SH-SY5Y (cell line): ENCODE results near the gene HPDL.

Experiments
- GATA2 ChIP-seq: IDR thresholded peaks from 2 replicates; pipeline ENCODE4 v1.6.1; 2011; ENCODE audit warnings: mild to moderate bottlenecking, low read depth, low read length
- GATA3 ChIP-seq: IDR thresholded peaks from 2 replicates; pipeline ENCODE4 v1.6.1; 2011; ENCODE audit warnings: low read depth, mild to moderate bottlenecking, low read length, moderate library complexity

Gene HPDL

DNA sequence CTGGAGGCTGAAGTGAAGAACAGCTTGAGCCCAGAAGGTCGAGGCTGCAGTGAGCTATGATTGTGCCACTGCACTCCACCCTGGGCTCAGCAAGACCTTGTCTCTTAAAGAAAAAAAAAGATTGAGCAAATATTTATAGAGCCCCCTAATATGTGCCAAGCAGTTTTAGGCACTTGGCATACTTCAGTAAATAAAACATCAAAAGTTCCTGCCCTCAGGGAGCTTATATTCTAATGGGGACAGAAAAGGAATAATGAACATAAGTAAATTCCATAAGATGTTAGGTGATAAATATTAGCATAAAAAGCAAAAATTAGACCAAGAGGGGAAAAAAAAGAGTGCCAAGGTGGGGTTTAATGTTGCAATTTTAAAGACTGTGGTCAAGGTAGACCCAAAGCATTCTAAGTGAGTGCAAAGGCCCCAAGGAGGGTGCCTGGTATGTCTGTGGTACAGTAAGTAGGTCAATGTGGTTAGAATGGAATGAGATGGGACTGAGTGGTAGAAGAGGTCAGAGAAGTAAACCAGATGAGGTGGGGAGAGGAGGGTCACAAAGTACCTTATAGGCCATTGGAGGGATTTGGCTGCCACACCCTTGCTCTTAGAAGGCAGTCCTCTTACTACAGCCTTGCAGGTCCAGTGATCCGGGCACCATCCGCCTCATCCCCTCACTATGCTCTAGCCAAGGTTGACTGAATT, 11.1 kb downstream of the HPDL start:
- TF ChIP-seq GATA3 (no peak), GATA2 (no peak)

DNA sequence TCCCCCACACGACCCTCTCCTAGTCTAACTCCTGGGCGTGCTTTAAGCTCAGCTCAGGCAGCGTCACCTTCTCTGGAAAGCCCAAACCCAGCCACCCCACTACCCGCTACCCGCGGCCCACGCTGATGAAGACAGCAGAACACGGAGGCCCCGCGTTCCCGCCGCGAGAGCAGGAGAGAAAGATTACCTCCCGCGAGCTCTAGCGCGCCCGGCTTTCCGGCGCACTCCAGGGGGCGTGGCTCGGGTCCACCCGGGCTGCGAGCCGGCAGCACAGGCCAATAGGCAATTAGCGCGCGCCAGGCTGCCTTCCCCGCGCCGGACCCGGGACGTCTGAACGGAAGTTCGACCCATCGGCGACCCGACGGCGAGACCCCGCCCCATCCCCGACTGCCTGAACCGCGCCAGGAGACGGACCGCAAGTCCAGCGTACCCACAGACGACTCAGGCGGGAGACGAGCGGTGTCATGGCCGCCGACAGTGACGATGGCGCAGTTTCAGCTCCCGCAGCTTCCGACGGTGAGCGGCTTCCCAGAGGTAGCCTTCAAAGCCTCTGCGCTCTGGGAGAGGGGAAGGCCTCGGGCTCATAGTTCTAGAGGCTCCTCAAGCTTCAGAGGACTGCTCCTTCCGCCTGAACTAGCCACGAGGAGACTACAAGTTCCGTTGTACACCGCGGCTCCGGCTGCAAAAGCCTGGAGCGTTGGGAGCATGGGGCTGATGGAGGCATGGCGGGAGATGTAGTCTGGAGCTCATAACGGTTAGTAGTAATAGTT, 13.3 kb downstream of the HPDL start, which contains the start of the genes MUTYH and TOE1:
TSS of gene MUTYH (minus strand) at position 652 of the 770 bp plus-strand sequence. CDS start 5,935 bp downstream, outside the sequence.
TSS of gene TOE1 (plus strand) at position 382 of the 770 bp plus-strand sequence. CDS start at position 465, 83 bp downstream.
- no peak for TF ChIP-seq GATA2
- no peak for TF ChIP-seq GATA3

DNA sequence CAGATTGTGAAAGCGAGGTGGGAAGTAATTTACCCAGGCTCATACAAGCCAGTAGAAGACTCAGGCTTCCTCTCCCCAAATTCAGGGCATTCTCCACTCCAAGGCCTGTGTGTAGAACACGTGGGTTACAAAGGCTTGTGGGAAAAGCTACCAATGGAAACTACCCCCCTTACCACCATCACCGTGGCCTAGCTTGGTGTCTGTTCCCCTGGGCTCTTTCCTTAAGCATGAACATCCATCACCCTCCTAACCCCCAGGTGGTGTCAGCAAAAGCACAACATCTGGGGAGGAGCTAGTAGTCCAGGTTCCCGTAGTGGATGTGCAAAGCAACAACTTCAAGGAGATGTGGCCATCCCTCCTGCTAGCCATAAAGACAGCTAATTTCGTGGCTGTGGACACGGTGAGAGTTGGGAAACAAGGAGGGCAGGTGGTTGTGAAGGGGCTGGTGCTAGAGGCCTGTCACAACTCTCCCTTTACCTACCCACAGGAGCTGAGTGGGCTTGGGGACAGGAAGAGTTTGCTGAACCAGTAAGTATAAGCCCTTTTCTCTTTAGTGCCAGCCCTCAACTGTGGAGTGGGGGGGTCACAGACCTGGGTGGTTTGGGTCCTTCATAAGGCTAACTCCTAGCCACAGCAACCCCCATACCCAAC, 14.2 kb downstream of the HPDL start:
- TF ChIP-seq GATA2: no peak
- no peak for TF ChIP-seq GATA3

DNA sequence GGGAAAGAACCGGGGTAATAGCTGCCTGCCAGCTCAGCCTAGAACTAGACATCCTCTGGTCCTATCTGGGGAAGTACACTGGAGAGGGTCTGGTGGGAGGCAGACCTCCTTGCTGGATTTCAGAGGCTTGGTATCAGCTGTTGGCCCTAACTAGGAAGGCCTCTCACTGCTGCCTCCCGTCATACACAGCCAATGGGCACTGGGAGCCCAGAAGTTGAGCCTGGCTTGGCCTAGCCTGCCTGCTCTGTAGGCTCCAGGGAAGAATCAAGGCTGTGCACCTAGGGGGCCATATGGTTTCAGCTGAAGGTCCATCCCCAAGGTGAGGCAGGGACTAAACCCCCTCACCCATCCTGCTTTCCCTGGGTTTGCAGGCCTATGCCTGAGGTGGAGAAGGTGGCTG, 17.8 kb downstream of the HPDL start:
- no peak for TF ChIP-seq GATA3
- TF ChIP-seq GATA2: no peak

DNA sequence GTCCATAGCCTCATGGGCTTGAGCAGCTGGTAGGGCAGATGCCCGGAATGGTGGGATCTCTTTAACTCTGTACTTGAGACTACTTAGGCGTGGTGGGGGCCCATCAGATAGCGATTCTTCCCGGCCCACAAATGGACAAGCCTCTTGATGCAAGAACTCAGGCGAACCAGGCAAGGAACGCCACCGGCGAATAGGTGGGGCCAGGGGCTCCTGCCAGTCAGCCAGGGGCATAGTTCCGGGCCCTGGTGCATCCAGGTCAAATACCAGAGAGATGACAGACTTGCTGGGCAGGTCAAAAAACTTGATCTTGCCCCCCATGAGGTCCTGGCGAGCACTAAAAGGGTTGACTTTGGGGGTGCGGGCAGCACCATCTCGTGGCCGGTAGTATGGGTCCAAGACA, 18.3 kb downstream of the HPDL start:
- TF ChIP-seq GATA2 (no peak), GATA3 (no peak)

DNA sequence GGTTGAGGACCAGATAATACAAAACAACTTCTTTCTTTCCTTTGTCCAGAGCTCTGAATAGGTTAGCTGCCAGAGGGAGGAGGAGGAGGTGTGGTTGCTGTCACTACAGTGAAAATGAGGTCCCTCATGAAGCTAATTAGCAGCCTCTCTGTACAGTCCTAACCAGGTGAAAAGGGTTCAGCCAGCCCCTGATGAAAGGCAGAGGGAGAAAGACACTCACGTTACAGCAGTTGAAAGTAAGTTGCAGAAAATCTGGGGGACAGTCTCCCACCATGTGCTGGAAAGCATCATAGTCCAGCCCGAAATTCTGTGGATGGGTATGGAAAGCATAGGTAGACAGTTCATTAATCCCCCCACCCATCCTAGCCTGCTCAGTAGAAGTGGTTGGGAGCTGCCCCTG, 19.8 kb downstream of the HPDL start:
- TF ChIP-seq GATA3 (no peak), GATA2 (no peak)

DNA sequence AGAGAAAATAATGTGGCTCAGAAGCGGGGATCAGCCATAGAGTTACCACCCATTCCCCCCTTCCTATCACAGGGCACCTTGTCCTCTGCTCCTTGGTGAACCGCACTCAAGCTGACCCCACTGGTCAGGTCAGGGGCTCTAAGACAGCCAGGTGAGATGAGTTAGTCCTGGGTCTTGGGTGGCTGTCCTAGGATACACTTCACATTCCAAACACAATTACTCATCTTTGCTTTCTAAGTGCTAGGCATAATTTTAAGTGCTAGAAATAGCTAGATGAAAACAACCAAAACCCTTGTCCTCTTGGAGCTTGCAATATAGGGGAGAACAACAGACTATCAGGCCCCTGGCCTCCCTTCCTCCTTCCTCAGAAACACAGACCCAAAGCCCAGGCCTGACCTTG, 21.3 kb downstream of the HPDL start:
- no peak for TF ChIP-seq GATA2
- TF ChIP-seq GATA3: no peak

DNA sequence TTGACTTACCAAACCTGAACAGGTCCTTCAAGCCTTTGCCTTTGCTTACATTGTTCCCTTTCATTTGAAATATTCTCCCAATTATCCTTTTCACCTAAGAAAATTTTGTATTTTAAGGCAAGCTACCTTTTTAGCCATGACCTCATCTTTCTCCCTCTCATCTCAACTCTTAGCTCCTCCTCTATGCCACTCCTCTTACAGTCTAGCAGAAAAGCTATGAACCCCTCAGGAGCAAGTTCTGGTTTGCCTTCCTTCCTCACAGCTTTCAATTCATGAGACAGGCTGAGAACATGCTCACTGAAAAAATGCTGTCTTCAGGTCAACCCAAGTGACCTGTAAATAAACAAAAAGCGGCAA, 21.9 kb downstream of the HPDL start:
- TF ChIP-seq GATA2 (no peak), GATA3 (no peak)

DNA sequence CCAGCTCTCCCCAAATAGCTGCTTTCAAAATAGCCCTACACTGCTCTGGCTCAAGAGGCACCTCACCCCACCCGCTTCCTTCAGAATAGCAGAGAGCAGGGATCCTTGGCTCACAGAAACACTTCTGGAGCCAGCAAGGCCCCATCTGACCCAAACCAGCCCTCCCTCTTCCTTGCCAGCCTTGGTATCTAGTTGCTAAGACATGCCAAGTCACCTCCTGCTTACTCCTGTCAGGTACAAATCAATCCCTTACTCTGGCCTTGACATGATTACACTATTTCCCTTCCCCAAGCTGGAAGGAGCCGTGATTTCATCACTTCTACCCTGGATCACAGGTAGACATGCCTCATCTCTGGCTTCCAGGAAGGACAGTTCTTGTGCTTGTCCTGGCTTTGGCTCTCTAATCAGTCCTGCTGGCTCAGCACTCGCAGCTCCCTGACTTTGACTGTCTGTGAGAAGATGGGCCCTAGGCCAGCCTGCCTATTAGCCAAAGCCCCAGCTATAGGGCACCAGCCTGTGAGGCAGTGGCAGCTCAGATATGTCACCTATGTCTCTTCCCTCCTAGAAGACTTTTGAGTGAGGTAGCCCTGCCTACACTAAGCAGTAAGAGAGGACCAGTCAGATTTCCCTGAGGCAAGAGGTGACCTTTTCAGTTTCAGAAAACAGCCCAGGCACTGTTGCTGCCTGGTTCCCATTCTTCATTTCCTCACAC, 22.4 kb downstream of the HPDL start:
- no peak for TF ChIP-seq GATA2
- TF ChIP-seq GATA3: no peak

DNA sequence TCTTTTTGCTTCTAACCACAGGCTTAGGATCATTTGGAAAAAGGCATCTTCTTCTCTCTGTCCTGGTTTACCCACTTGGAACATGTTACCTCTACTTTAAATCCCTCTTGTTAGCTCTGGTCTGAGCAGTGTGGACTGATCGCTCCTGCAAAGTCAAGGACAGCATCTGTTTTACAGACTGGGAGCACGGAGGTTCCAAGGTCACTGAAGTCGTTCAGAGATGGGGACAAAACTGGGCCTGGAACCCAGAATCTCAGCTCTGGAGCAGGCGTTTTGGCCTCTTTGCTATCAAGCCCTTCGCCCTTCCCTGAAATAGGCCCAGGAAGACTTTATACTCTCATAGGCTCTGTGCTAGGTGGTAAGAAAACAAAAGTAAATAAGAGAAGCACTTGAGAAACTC, 24.8 kb downstream of the HPDL start:
- TF ChIP-seq GATA2: no peak
- no peak for TF ChIP-seq GATA3

DNA sequence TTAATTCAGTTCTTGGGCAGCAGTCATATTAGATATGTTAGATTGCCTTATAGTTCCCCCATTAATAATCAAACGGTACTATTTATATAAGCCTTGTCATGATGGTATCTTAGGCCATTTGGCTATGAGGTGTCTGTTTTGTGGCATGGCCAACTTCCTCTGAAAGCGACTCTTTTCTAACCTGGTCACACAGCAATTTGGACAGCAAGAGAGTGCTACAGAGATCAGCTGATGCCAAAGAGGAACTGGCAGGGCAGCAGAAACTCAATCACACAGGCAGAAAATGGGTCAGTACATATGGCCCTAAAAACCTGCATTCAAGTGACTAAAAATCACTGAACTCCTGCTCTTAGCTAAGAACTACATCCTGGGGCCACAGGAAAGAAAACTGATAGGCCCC, 27.0 kb downstream of the HPDL start:
- TF ChIP-seq GATA3: no peak
- TF ChIP-seq GATA2: no peak

DNA sequence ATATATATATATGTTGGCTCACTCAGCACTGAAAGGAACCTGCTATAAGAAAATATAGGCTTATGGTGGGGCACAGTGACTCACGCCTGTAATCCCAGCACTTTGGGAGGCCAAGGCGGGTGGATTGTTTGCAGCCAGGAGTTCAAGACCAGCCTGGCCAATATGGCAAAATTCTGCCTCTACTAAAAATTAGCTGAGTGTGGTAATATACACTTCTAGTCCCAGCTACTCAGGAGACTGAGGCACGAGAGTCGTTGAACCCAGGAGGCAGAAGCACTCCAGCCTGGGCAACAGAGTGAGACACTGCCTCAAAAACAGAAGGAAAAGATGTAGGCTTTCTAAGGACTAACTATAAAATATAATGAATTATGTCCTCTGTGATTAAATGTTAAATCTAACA, 28.1 kb downstream of the HPDL start:
- no peak for TF ChIP-seq GATA2
- no peak for TF ChIP-seq GATA3

DNA sequence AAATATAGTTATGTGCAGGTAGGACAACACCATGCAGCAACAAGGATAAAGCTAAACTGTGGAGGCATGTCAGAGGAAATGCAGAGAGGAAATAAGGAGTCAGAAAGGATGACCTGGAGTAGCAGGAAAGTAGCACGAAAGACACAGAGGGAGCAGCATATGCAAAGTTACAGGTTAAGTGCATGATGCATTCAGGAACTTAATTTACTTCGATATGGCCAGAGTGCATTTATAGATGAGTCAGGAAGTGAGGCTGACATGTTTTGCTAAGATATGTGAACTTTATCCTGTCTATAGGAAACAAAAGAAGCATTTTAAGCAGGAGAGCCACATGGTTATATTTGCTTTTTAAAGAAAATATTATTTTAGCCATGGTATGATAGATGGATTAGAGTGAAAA, 29.0 kb downstream of the HPDL start:
- TF ChIP-seq GATA3: no peak
- no peak for TF ChIP-seq GATA2

DNA sequence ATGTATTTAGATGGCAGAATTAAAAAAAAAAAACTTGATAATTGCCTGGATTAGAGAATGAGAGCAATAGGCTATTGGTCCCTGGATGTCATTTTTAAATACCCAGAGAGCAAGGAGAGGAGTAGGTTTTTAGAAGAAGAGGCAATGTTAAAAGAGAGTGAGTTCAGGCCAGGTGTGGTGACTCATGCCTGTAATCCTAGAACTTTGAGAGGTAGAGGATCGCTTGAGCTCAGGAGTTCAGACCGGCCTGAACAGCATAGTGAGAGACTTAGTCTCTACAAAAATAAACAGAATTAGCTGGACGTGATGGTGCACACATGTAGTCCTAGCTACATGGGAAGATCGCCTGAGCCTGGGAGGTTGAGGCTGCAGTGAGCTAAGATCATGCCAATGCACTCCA, 29.5 kb downstream of the HPDL start:
- TF ChIP-seq GATA2 (no peak), GATA3 (no peak)
